Measurements from ENCODE around the gene RNF167. TPM values are rescaled to one million over a fixed set of nuclear protein-coding genes. Genes with fewer than 3 reads are reported as not detected.
"Not testable (repeated sequence)": the region's sequence is repeated elsewhere in the genome, so short reads cannot be mapped to it uniquely, and the experiment has no call there.

Gene RNF167
- total and polyA plus RNA-seq, 4 donors = 15.9 to 72.6 (median 24.4) TPM

DNA sequence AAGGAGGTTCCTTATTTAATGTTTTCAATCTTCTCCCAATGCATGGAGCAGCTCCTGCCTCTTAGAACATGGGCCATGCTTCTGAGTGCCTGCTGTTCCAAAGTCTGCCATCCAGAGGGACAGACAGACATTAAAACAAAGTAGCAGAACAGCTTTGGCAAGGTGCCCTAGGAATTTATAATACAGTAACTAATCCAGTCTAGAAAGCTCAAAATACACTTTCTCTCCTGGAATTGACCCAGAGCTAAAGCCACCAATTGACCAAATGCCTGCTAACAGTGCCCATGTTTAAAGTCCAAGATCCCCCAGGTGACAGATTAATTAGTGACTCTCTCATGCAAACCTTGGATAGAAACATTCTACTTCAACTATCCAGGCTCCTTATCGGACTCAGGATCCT lies 26.1 kb upstream of the RNF167 start:
- WGBS = 35% methylated on average over 1 of the region's 1 CpG
- peak overlapping the region; percentile 6 to 32 for H3K27ac ChIP-seq (ENCODE audit: low read depth in 1 of 2, low read length in 2 of 2)
- DNase-seq (ENCODE audit: low spot score) = no peak
- TF ChIP-seq HNF4A (conservative IDR thresholded peaks at IDR 0.05) (peak; percentile 91 to 92), CTCF (IDR thresholded peaks at IDR 0.05; ENCODE audit: low read depth, low read length, missing input control) (no peak), JUND (IDR thresholded peaks at IDR 0.05) (peak in 1 of 2 donors; percentile 33), TAF1 (conservative IDR thresholded peaks at IDR 0.05) (no peak), ATF3 (IDR thresholded peaks at IDR 0.05) (no peak), HNF4G (IDR thresholded peaks at IDR 0.05) (peak; percentile 74), GABPA (IDR thresholded peaks at IDR 0.05 in 1 of 2, conservative IDR thresholded peaks at IDR 0.05 in 1 of 2) (peak; percentile 13 to 21), YY1 (IDR thresholded peaks at IDR 0.05) (peak; percentile 53), RAD21 (IDR thresholded peaks at IDR 0.05) (no peak), FOXA1 (IDR thresholded peaks at IDR 0.05) (no peak), FOXA2 (IDR thresholded peaks at IDR 0.05) (no peak), NR2F2 (IDR thresholded peaks at IDR 0.05) (no peak), REST (IDR thresholded peaks at IDR 0.05) (peak; percentile 22), RXRA (IDR thresholded peaks at IDR 0.05) (peak in 1 of 2 donors; percentile 57), SP1 (IDR thresholded peaks at IDR 0.05) (peak; percentile 93)
- TF ChIP-seq, protein P1, sequence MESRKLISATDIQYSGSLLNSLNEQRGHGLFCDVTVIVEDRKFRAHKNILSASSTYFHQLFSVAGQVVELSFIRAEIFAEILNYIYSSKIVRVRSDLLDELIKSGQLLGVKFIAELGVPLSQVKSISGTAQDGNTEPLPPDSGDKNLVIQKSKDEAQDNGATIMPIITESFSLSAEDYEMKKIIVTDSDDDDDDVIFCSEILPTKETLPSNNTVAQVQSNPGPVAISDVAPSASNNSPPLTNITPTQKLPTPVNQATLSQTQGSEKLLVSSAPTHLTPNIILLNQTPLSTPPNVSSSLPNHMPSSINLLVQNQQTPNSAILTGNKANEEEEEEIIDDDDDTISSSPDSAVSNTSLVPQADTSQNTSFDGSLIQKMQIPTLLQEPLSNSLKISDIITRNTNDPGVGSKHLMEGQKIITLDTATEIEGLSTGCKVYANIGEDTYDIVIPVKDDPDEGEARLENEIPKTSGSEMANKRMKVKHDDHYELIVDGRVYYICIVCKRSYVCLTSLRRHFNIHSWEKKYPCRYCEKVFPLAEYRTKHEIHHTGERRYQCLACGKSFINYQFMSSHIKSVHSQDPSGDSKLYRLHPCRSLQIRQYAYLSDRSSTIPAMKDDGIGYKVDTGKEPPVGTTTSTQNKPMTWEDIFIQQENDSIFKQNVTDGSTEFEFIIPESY (IDR thresholded peaks at IDR 0.05) = peak; percentile 64
- no peaks in the 10 kb centered on the region for H3K36me3 ChIP-seq (ENCODE audit: control insufficient read depth in 4 of 4, insufficient read depth in 3 of 4, low read depth in 1 of 4, low read length in 3 of 4)
- H3K4me3 ChIP-seq (ENCODE audit: low read depth in 1 of 3, low read length in 3 of 3) = no peak overlapping the region
- no peaks in the 10 kb centered on the region for H3K27me3 ChIP-seq (ENCODE audit: control insufficient read depth in 4 of 4, insufficient read depth in 4 of 4, low read length in 3 of 4)
- H3K4me1 ChIP-seq (ENCODE audit: control insufficient read depth in 4 of 4, insufficient read depth in 4 of 4, low read length in 3 of 4) = peaks cover 3 to 22% (median 11%) of the 10 kb centered on the region in 4 donors
- H3K9me3 ChIP-seq (ENCODE audit: control insufficient read depth in 4 of 4, low read length in 3 of 4) = no peaks in the 10 kb centered on the region
- peak overlapping the region in 1 of 2 donors; percentile 2 for H3K9ac ChIP-seq (ENCODE audit: low read depth in 1 of 2, low read length in 2 of 2)

- WGBS = 86% methylated on average over 4 of the region's 4 CpGs
- H3K27me3 ChIP-seq (ENCODE audit: control insufficient read depth in 4 of 4, insufficient read depth in 4 of 4, low read length in 3 of 4) = not testable (repeated sequence)
These were observed 25.5 kb upstream of the RNF167 start for GRCh38 chr17:4914551-4914950.

More at GRCh38 chr17:4914551-4914950, 25.5 kb upstream of the RNF167 start:
- peak overlapping the region in 1 of 2 donors; percentile 6 for H3K27ac ChIP-seq (ENCODE audit: low read depth in 1 of 2, low read length in 2 of 2)
- peaks cover 1 to 19% (median 10%) of the 10 kb centered on the region in 4 donors for H3K4me1 ChIP-seq (ENCODE audit: control insufficient read depth in 4 of 4, insufficient read depth in 4 of 4, low read length in 3 of 4)
- not testable (repeated sequence) for H3K36me3 ChIP-seq (ENCODE audit: control insufficient read depth in 4 of 4, insufficient read depth in 3 of 4, low read depth in 1 of 4, low read length in 3 of 4); H3K9me3 ChIP-seq (ENCODE audit: control insufficient read depth in 4 of 4, low read length in 3 of 4); DNase-seq (ENCODE audit: low spot score); H3K9ac ChIP-seq (ENCODE audit: low read depth in 1 of 2, low read length in 2 of 2); H3K4me3 ChIP-seq (ENCODE audit: low read depth in 1 of 3, low read length in 3 of 3)

All from liver (tissue), 9 donors.